ENCODE measurements around the gene TJP1. TPM values are rescaled to one million over a fixed set of nuclear protein-coding genes. Genes with fewer than 3 reads are reported as not detected.

TJP1 gene
- total RNA-seq, 1 donor from 2014 or later = 89.3 TPM

- peaks cover 4% of the 10 kb centered on the region for H3K4me1 Mint-ChIP-seq (ENCODE audit: unreplicated experiment)
- DNase-seq (ENCODE audit: extremely low spot score, unreplicated experiment) = no peak
- TF ChIP-seq, protein P1, sequence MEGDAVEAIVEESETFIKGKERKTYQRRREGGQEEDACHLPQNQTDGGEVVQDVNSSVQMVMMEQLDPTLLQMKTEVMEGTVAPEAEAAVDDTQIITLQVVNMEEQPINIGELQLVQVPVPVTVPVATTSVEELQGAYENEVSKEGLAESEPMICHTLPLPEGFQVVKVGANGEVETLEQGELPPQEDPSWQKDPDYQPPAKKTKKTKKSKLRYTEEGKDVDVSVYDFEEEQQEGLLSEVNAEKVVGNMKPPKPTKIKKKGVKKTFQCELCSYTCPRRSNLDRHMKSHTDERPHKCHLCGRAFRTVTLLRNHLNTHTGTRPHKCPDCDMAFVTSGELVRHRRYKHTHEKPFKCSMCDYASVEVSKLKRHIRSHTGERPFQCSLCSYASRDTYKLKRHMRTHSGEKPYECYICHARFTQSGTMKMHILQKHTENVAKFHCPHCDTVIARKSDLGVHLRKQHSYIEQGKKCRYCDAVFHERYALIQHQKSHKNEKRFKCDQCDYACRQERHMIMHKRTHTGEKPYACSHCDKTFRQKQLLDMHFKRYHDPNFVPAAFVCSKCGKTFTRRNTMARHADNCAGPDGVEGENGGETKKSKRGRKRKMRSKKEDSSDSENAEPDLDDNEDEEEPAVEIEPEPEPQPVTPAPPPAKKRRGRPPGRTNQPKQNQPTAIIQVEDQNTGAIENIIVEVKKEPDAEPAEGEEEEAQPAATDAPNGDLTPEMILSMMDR (conservative IDR thresholded peaks at IDR 0.05) = no peak
- no peaks in the 10 kb centered on the region for H3K9me3 Mint-ChIP-seq
- H3K27ac Mint-ChIP-seq = no peak overlapping the region
- no peaks in the 10 kb centered on the region for H3K36me3 Mint-ChIP-seq
- H3K4me3 Mint-ChIP-seq = no peak overlapping the region
- peaks cover 43% of the 10 kb centered on the region for H3K27me3 Mint-ChIP-seq
Observed at GRCh38 chr15:29864501-29864900, 42.2 kb upstream of the TJP1 start.

DNA sequence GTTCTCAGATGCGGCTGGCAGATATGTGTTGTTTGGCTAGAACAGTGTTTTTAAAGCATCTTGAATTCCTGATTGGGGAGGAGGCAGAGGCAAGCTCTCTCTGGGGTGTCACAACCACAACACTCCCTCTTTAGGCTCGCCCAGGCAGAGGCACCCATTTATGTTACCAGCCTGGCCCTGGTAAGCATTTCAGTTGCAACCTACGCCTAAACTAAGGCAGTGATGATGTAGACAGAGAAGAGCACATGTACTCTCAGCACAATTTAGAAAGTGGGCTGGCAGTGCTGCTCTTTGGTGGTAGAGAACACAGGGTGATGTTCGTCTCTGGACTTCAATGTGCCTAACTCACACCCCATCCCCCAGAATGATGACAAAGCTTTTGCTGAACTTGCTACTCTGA, 41.2 kb upstream of the TJP1 start:
- H3K27ac Mint-ChIP-seq = no peak overlapping the region
- H3K27me3 Mint-ChIP-seq = peaks cover 38% of the 10 kb centered on the region
- TF ChIP-seq, protein P1 (conservative IDR thresholded peaks at IDR 0.05) = no peak
- no peaks in the 10 kb centered on the region for H3K9me3 Mint-ChIP-seq
- H3K4me1 Mint-ChIP-seq (ENCODE audit: unreplicated experiment) = peaks cover 4% of the 10 kb centered on the region
- no peak for DNase-seq (ENCODE audit: extremely low spot score, unreplicated experiment)
- H3K36me3 Mint-ChIP-seq = no peaks in the 10 kb centered on the region
- no peak overlapping the region for H3K4me3 Mint-ChIP-seq

- TF ChIP-seq, protein P1 (conservative IDR thresholded peaks at IDR 0.05) = no peak
- no peaks in the 10 kb centered on the region for H3K36me3 Mint-ChIP-seq
- no peak overlapping the region for H3K27ac Mint-ChIP-seq
- peaks cover 4% of the 10 kb centered on the region for H3K4me1 Mint-ChIP-seq (ENCODE audit: unreplicated experiment)
- DNase-seq (ENCODE audit: extremely low spot score, unreplicated experiment) = no peak
- H3K9me3 Mint-ChIP-seq = no peaks in the 10 kb centered on the region
- peaks cover 35% of the 10 kb centered on the region for H3K27me3 Mint-ChIP-seq
- H3K4me3 Mint-ChIP-seq = no peak overlapping the region
Observed at GRCh38 chr15:29862271-29862670, 40.0 kb upstream of the TJP1 start.

- H3K27me3 Mint-ChIP-seq = peaks cover 30% of the 10 kb centered on the region
- H3K4me1 Mint-ChIP-seq (ENCODE audit: unreplicated experiment) = peaks cover 4% of the 10 kb centered on the region
- no peak overlapping the region for H3K27ac Mint-ChIP-seq
- no peak overlapping the region for H3K4me3 Mint-ChIP-seq
- H3K36me3 Mint-ChIP-seq = no peaks in the 10 kb centered on the region
- TF ChIP-seq, protein P1 (conservative IDR thresholded peaks at IDR 0.05) = no peak
- no peak for DNase-seq (ENCODE audit: extremely low spot score, unreplicated experiment)
- H3K9me3 Mint-ChIP-seq = no peaks in the 10 kb centered on the region
Observed at GRCh38 chr15:29860872-29861271, 38.6 kb upstream of the TJP1 start.

GRCh38 chr15:29859973-29860715, 37.9 kb upstream of the TJP1 start:
- peaks cover 26% of the 10 kb centered on the region for H3K27me3 Mint-ChIP-seq
- DNase-seq (ENCODE audit: extremely low spot score, unreplicated experiment) = no peak
- no peak overlapping the region for H3K4me3 Mint-ChIP-seq
- TF ChIP-seq, protein P1 (conservative IDR thresholded peaks at IDR 0.05) = no peak
- no peak overlapping the region for H3K27ac Mint-ChIP-seq
- H3K4me1 Mint-ChIP-seq (ENCODE audit: unreplicated experiment) = no peaks in the 10 kb centered on the region
- H3K9me3 Mint-ChIP-seq = no peaks in the 10 kb centered on the region
- H3K36me3 Mint-ChIP-seq = no peaks in the 10 kb centered on the region
